GM12878 (cell line): ENCODE results near the gene SLCO2A1.

Source experiments
- BMI1 ChIP-seq: fragments of 450-650 bp; IDR thresholded peaks from 2 replicates; pipeline ENCODE4 v1.6.1; 2016; ENCODE audit warnings: mild to moderate bottlenecking, moderate library complexity, borderline replicate concordance
- CEBPB ChIP-seq, 2 experiments: fragments of 150-350 bp in 1 of 2; IDR thresholded peaks; 2 replicates each; pipeline ENCODE4 v1.6.1; 2012 to 2014; ENCODE audit warnings: low read depth in 2 of 2, low read length in 2 of 2, borderline replicate concordance in 1 of 2, inconsistent platforms in 1 of 2
- CHD2 ChIP-seq: IDR thresholded peaks from 2 replicates; pipeline ENCODE4 v1.6.1; 2011; ENCODE audit warnings: low read depth, low read length, improper control_type of control experiment, borderline replicate concordance
- CTCF ChIP-seq, 3 experiments: IDR thresholded peaks in 2 of 3; conservative IDR thresholded peaks in 1 of 3; 2 replicates each; pipeline ENCODE4 v1.5.1; 2011; ENCODE audit warnings: low read depth in 3 of 3, low read length in 3 of 3, mild to moderate bottlenecking in 3 of 3, control low read depth in 2 of 3, moderate library complexity in 2 of 3, inconsistent platforms in 1 of 3, mixed read lengths in 1 of 3; ENCODE audit not compliant: control insufficient read depth in 2 of 3, insufficient read depth in 1 of 3; ENCODE audit errors: extremely low read depth in 1 of 3
- FOS ChIP-seq: IDR thresholded peaks from 3 replicates; pipeline ENCODE4 v1.6.1; 2011; ENCODE audit warnings: borderline replicate concordance; ENCODE audit not compliant: insufficient read length; ENCODE audit errors: extremely low read depth
- MAX ChIP-seq: IDR thresholded peaks from 2 replicates; pipeline ENCODE4 v1.6.1; 2012; ENCODE audit warnings: low read depth, low read length, improper control_type of control experiment
- MTA3 ChIP-seq: IDR thresholded peaks from 2 replicates; pipeline ENCODE4 v1.6.1; 2012; ENCODE audit warnings: low read length, inconsistent platforms, borderline replicate concordance
- NFYA ChIP-seq: IDR thresholded peaks from 2 replicates; pipeline ENCODE4 v1.6.1; 2011; ENCODE audit warnings: low read depth, mild to moderate bottlenecking, low read length, improper control_type of control experiment, borderline replicate concordance
- NRF1 ChIP-seq: conservative IDR thresholded peaks from 2 replicates; pipeline ENCODE4 v1.6.1; 2011; ENCODE audit warnings: mild to moderate bottlenecking, low read depth, low read length, improper control_type of control experiment
- TAF1 ChIP-seq: IDR thresholded peaks from 2 replicates; pipeline ENCODE4 v1.6.1; 2011; ENCODE audit warnings: mild to moderate bottlenecking, low read depth, low read length, borderline replicate concordance
- ZNF24 ChIP-seq: fragments of 450-650 bp; IDR thresholded peaks from 2 replicates; pipeline ENCODE4 v1.6.1; 2017; ENCODE audit warnings: antibody characterized with exemption, mild to moderate bottlenecking
- ZNF274 ChIP-seq: IDR thresholded peaks from one replicate; pipeline ENCODE4 v1.8.0; 2011; ENCODE audit not compliant: insufficient read length, insufficient read depth
- ZZZ3 ChIP-seq: IDR thresholded peaks from 2 replicates; pipeline ENCODE4 v1.6.1; 2011; ENCODE audit warnings: low read depth; ENCODE audit not compliant: control insufficient read depth, insufficient read length

GRCh38 chr3:133914839-133915600, 114.7 kb downstream of the SLCO2A1 start:
- TF ChIP-seq TAF1 (no peak), NFYA (no peak), MAX (no peak), ZNF24 (no peak), FOS (no peak), MTA3 (no peak), BMI1 (no peak), CEBPB (IDR thresholded peaks at IDR 0.05; ENCODE audit: borderline replicate concordance in 1 of 2, low read depth in 2 of 2, low read length in 2 of 2) (no peak), CTCF (IDR thresholded peaks at IDR 0.05 in 2 of 3, conservative IDR thresholded peaks at IDR 0.05 in 1 of 3; ENCODE audit: control insufficient read depth in 2 of 3, extremely low read depth in 1 of 3, insufficient read depth in 1 of 3, low read depth in 3 of 3, low read length in 3 of 3) (no peak), ZZZ3 (no peak), NRF1 (no peak), CHD2 (no peak), ZNF274 (no peak)
